DND-41 (cell line): ENCODE data around the gene KLC1.

Experiments
- EZH2 ChIP-seq: IDR thresholded peaks from 3 replicates; pipeline ENCODE4 v1.6.1; 2012; ENCODE audit warnings: borderline replicate concordance, low read depth, mild to moderate bottlenecking, moderate library complexity, low read length, inconsistent platforms; ENCODE audit not compliant: severe bottlenecking
- TF ChIP-seq, protein P1 (sequence below): IDR thresholded peaks from 2 replicates; pipeline ENCODE4 v1.5.1; 2012; ENCODE audit warnings: borderline replicate concordance, low read length, moderate library complexity, mild to moderate bottlenecking; ENCODE audit not compliant: poor library complexity, severe bottlenecking; ENCODE audit errors: extremely low read depth

DNA sequence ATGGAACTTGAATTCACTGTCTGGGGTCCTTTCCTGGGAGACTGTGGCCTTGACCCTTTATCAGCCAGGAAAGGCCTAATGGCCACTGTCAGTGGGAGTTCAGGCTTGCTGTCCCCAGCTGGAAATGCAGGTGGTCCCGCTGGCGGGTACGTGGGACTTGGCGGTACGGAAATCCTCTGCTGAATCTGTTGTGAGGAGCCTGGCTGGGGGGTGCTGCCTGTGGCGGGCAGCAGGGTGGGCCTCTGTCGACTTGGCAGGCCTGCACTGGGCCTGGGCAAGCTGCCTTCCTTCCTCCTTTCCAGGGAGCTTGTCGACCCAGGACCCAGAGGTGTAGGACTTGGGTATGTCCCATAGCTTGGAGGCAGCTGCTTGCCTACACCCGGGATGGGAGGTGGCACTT is 112.9 kb downstream of the KLC1 start:
- TF ChIP-seq, protein P1, sequence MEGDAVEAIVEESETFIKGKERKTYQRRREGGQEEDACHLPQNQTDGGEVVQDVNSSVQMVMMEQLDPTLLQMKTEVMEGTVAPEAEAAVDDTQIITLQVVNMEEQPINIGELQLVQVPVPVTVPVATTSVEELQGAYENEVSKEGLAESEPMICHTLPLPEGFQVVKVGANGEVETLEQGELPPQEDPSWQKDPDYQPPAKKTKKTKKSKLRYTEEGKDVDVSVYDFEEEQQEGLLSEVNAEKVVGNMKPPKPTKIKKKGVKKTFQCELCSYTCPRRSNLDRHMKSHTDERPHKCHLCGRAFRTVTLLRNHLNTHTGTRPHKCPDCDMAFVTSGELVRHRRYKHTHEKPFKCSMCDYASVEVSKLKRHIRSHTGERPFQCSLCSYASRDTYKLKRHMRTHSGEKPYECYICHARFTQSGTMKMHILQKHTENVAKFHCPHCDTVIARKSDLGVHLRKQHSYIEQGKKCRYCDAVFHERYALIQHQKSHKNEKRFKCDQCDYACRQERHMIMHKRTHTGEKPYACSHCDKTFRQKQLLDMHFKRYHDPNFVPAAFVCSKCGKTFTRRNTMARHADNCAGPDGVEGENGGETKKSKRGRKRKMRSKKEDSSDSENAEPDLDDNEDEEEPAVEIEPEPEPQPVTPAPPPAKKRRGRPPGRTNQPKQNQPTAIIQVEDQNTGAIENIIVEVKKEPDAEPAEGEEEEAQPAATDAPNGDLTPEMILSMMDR = no peak
- TF ChIP-seq EZH2 = no peak
